Endothelial cell of umbilical vein (primary cell): ENCODE data around the gene SUSD6. TPM values are rescaled to one million over a fixed set of nuclear protein-coding genes. Genes with fewer than 3 reads are reported as not detected.
A peak's percentile ranks its signal among the peaks of the same experiment; 100 is the strongest.

Experiments used
- BruUV-seq: library from RNA; stranded (reverse); fragments of 400-500 nt; replicated peaks from 2 replicates; lab custom pipeline; 2021; lab: Mats Ljungman, UMichigan
- CTCF ChIA-PET: fragments of 300-600, 350-600 bp; sonication (Branson Sonifier 250); formaldehyde crosslinking; loops from one replicate; lab custom pipeline; 2021; ENCODE audit warnings: antibody characterized with exemption, inconsistent platforms; lab: Charles Lee
- POLR2A ChIA-PET: fragments of 300-600, 350-600 bp; sonication (Branson Sonifier 250); formaldehyde crosslinking; loops from one replicate; lab custom pipeline; 2021; ENCODE audit warnings: antibody characterized with exemption, inconsistent platforms; lab: Charles Lee
- DNase-seq: peaks from one replicate; pipeline ENCODE4 v3.0.0-alpha.2; 2011; ENCODE audit warnings: low read depth, low spot score
- FAIRE-seq: peaks from 2 replicates; lab custom pipeline; 2011; peaks lifted over from hg19 to GRCh38; lab: Jason Lieb, UNC
- H2AFZ ChIP-seq: 2 replicates; pipeline ENCODE4 v1.6.0; 2012; ENCODE audit warnings: low read depth, low read length, control low read depth, inconsistent platforms
- H3K27ac ChIP-seq: 2 replicates; pipeline ENCODE4 v1.5.1; 2011; ENCODE audit warnings: low read depth, mild to moderate bottlenecking, control low read depth, low read length, moderate library complexity; ENCODE audit not compliant: insufficient read depth
- H3K27me3 ChIP-seq, 2 experiments: 2 replicates each; pipeline versions ENCODE4 v1.6.0 to v1.6.1; 2011; ENCODE audit warnings: low read length in 2 of 2, mixed read lengths in 1 of 2; ENCODE audit not compliant: control insufficient read depth in 2 of 2, insufficient read depth in 2 of 2
- H3K36me3 ChIP-seq, 2 experiments: 2 replicates in 1 of 2; 3 replicates in 1 of 2; pipeline ENCODE4 v1.5.1; 2011; ENCODE audit warnings: low read length in 2 of 2, mild to moderate bottlenecking in 1 of 2, moderate library complexity in 1 of 2; ENCODE audit not compliant: control insufficient read depth in 2 of 2, insufficient read depth in 2 of 2; ENCODE audit errors: extremely low read depth in 1 of 2
- H3K4me1 ChIP-seq: 3 replicates; pipeline ENCODE4 v1.5.1; 2011; ENCODE audit warnings: mild to moderate bottlenecking, low read length; ENCODE audit not compliant: control insufficient read depth, insufficient read depth; ENCODE audit errors: extremely low read depth
- H3K4me2 ChIP-seq: 2 replicates; pipeline ENCODE4 v1.6.1; 2011; ENCODE audit warnings: low read length, control low read depth, mixed read lengths; ENCODE audit not compliant: insufficient read depth
- H3K4me3 ChIP-seq, 3 experiments: fragments of 200-600 bp in 1 of 3; sonication (generic), shearing (Covaris generic) in 1 of 3; replicated peaks in 1 of 3; 2 replicates each; pipeline ENCODE4 v1.5.1; 2011 to 2016; ENCODE audit warnings: control low read depth in 3 of 3, low read length in 3 of 3, mild to moderate bottlenecking in 2 of 3, inconsistent platforms in 1 of 3, low read depth in 1 of 3, moderate library complexity in 1 of 3; ENCODE audit not compliant: insufficient read depth in 1 of 3
- H3K79me2 ChIP-seq: 2 replicates; pipeline ENCODE4 v1.6.0; 2012; ENCODE audit warnings: low read length, inconsistent platforms; ENCODE audit not compliant: control insufficient read depth, insufficient read depth
- H3K9ac ChIP-seq: replicated peaks from 2 replicates; pipeline ENCODE3; 2011; ENCODE audit warnings: low read length, control low read depth; ENCODE audit not compliant: insufficient read depth; ENCODE audit errors: extremely low read depth
- H3K9me1 ChIP-seq: replicated peaks from 3 replicates; pipeline ENCODE4 v1.6.0; 2011; ENCODE audit warnings: mild to moderate bottlenecking, low read length; ENCODE audit not compliant: control insufficient read depth, insufficient read depth; ENCODE audit errors: extremely low read depth
- H3K9me3 ChIP-seq: replicated peaks from 2 replicates; pipeline ENCODE4 v1.5.1; 2012; ENCODE audit warnings: low read length, inconsistent platforms; ENCODE audit not compliant: control insufficient read depth, insufficient read depth
- H4K20me1 ChIP-seq: replicated peaks from 2 replicates; pipeline ENCODE3; 2011; ENCODE audit warnings: mild to moderate bottlenecking, low read length; ENCODE audit not compliant: control insufficient read depth, insufficient read depth; ENCODE audit errors: extremely low read depth
- CTCF ChIP-seq, 2 donors: IDR thresholded peaks; 1 replicate in 1 of 2; 2 replicates in 1 of 2; pipeline ENCODE4 v1.5.1; 2011; ENCODE audit warnings: low read length in 2 of 2, mild to moderate bottlenecking in 2 of 2, moderate library complexity in 2 of 2, control low read depth in 1 of 2, inconsistent platforms in 1 of 2, low read depth in 1 of 2; ENCODE audit not compliant: insufficient read depth in 1 of 2; ENCODE audit errors: extremely low read depth in 1 of 2
- EZH2 ChIP-seq: IDR thresholded peaks from 2 replicates; pipeline ENCODE4 v1.6.1; 2012; ENCODE audit warnings: borderline replicate concordance, low read depth, mild to moderate bottlenecking, moderate library complexity, low read length, inconsistent platforms; ENCODE audit not compliant: severe bottlenecking
- FOS ChIP-seq: IDR thresholded peaks from 2 replicates; pipeline ENCODE4 v1.6.1; 2011; ENCODE audit warnings: mild to moderate bottlenecking, low read length, moderate library complexity, borderline replicate concordance; ENCODE audit not compliant: insufficient read depth
- GATA2 ChIP-seq: IDR thresholded peaks from 2 replicates; pipeline ENCODE4 v1.7.0; 2011; ENCODE audit warnings: low read depth, mild to moderate bottlenecking, moderate library complexity, mixed read lengths, low read length; ENCODE audit not compliant: insufficient read length, insufficient read depth
- JUN ChIP-seq: IDR thresholded peaks from 2 replicates; pipeline ENCODE4 v1.6.1; 2011; ENCODE audit warnings: borderline replicate concordance, low read depth; ENCODE audit not compliant: insufficient read length, insufficient read depth
- MAX ChIP-seq: IDR thresholded peaks from 2 replicates; pipeline ENCODE4 v1.6.1; 2011; ENCODE audit not compliant: insufficient read depth, insufficient read length
- MYC ChIP-seq: IDR thresholded peaks from one replicate; pipeline ENCODE4 v1.6.1; 2011; ENCODE audit warnings: mild to moderate bottlenecking, low read depth, low read length
- POLR2A ChIP-seq: IDR thresholded peaks from 2 replicates; pipeline ENCODE4 v1.6.1; 2012; ENCODE audit warnings: low read depth, mild to moderate bottlenecking, control low read depth, low read length
- POLR2AphosphoS5 ChIP-seq: IDR thresholded peaks from 2 replicates; pipeline ENCODE4 v1.6.1; 2012; ENCODE audit warnings: low read depth, mild to moderate bottlenecking, control low read depth, low read length, moderate library complexity; ENCODE audit not compliant: insufficient read depth
- dilution Hi-C: fragments of 300-500 bp; cut with MboI; formaldehyde crosslinking; loops from one replicate; pipeline ENCODE4 v1.15.0; 2019; ENCODE audit warnings: low sequenced_read_pairs; ENCODE audit not compliant: extremely low pct_ligation_motif_present
- intact Hi-C: fragments of 100-400 bp; cut with micrococcal nuclease; formaldehyde crosslinking; loops from one replicate; pipeline ENCODE4 v1.10.0; 2022
- polyA plus RNA-seq, 4 experiments: library from polyadenylated mRNA; depleted of rRNA in 3 of 4; stranded (reverse) in 3 of 4; unstranded in 1 of 4; fragments of >200 nt; gene quantifications; 2 replicates each; pipeline versions ENCODE4 v1.2.1 to v1.2.3, GENCODE V29; 2011 to 2012; ENCODE audit warnings: missing spikeins in 1 of 4
- total RNA-seq: library from RNA; stranded (reverse); gene quantifications from 2 replicates; pipeline ENCODE4 v1.2.3, GENCODE V29; 2021

SUSD6 gene
- total and polyA plus RNA-seq, 2 donors (not counting 3 experiments of a cell fraction or from before 2014, with no cell fraction given): 13.4 to 19.5 TPM

GRCh38 chr14:69586404-69586803, 25.0 kb upstream of the SUSD6 start:
- no TSS peak for BruUV-seq
- DNase-seq: peak; percentile 90
- dilution Hi-C loops: no loop called here

GRCh38 chr14:69587389-69587788, 24.0 kb upstream of the SUSD6 start:
- BruUV-seq: no TSS peak
- no peaks in the 10 kb centered on the region for H3K36me3 ChIP-seq
- no peak overlapping the region for H3K4me3 ChIP-seq
- no peaks in the 10 kb centered on the region for H3K79me2 ChIP-seq
- no peak overlapping the region for H3K27ac ChIP-seq
- H3K27me3 ChIP-seq: no peaks in the 10 kb centered on the region
- POLR2A ChIA-PET: no interaction called here
- H2AFZ ChIP-seq: no peak overlapping the region
- H3K4me2 ChIP-seq: no peak overlapping the region
- TF ChIP-seq MYC (no peak), CTCF (IDR thresholded peaks at IDR 0.05; ENCODE audit: extremely low read depth in 1 of 2, insufficient read depth in 1 of 2, low read depth in 1 of 2, low read length in 2 of 2) (no peak), JUN (no peak), MAX (no peak), FOS (no peak)
- H4K20me1 ChIP-seq: no peaks in the 10 kb centered on the region
- dilution Hi-C loops (no loop called here), intact Hi-C loops (loop anchor here (5.0 kb wide), 2 partner anchors 230 to 440 kb away; no protein-coding TSS in a partner anchor)
- FAIRE-seq (no peak), DNase-seq (no peak)
- peaks cover 20% of the 10 kb centered on the region for H3K4me1 ChIP-seq
- H3K9ac ChIP-seq: no peak overlapping the region
- CTCF ChIA-PET: interaction anchor here (1.5 to 5.0 kb wide), 4 partner anchors 14 to 487 kb away, joined by 5 to 135 read pairs (median 66); partner anchors contain the start of gene SUSD6
- H3K9me1 ChIP-seq: no peaks in the 10 kb centered on the region
- H3K9me3 ChIP-seq: no peaks in the 10 kb centered on the region

More at GRCh38 chr14:69586404-69586803, 25.0 kb upstream of the SUSD6 start:
- no peaks in the 10 kb centered on the region for H4K20me1 ChIP-seq
- peak overlapping the region; percentile 40 for H3K4me2 ChIP-seq
- H3K36me3 ChIP-seq: no peaks in the 10 kb centered on the region
- H3K27ac ChIP-seq: no peak overlapping the region
- H3K27me3 ChIP-seq: no peaks in the 10 kb centered on the region
- peaks cover 20% of the 10 kb centered on the region for H3K4me1 ChIP-seq
- no peaks in the 10 kb centered on the region for H3K9me1 ChIP-seq
- CTCF ChIA-PET: interaction anchor here (0.7 to 5.0 kb wide), 12 partner anchors 15 to 488 kb away, joined by 3 to 135 read pairs (median 7); partner anchors contain the start of gene SUSD6
- H3K4me3 ChIP-seq: no peak overlapping the region
- no peak overlapping the region for H3K9ac ChIP-seq
- H2AFZ ChIP-seq: no peak overlapping the region
- no peaks in the 10 kb centered on the region for H3K9me3 ChIP-seq
- H3K79me2 ChIP-seq: no peaks in the 10 kb centered on the region
- POLR2A ChIA-PET: no interaction called here
- intact Hi-C loops: loop anchor here (1.0 to 5.0 kb wide), 3 partner anchors 25 to 441 kb away; partner anchors contain the start of gene SUSD6
- no peak for TF ChIP-seq POLR2A
- peak; percentile 48 for TF ChIP-seq GATA2
- TF ChIP-seq EZH2: no peak
- TF ChIP-seq MAX: no peak
- no peak for TF ChIP-seq MYC
- no peak for TF ChIP-seq FOS
- TF ChIP-seq JUN: peak; percentile 38
- TF ChIP-seq POLR2AphosphoS5: no peak
- peak; percentile 91 for FAIRE-seq
